Right ventricle myocardium inferior (tissue), 1 donor: Measurements from ENCODE around the gene CPNE6. TPM values are rescaled to one million over a fixed set of nuclear protein-coding genes. Genes with fewer than 3 reads are reported as not detected.

Experiments used
- ATAC-seq: fragments of 200-7000 bp; cut with Tn5 transposase; one replicate; pipeline ENCODE4 v1.9.1; 2020; ENCODE audit warnings: mild to moderate bottlenecking, moderate library complexity
- DNase-seq: peaks from one replicate; pipeline ENCODE4 v3.0.0; 2021; ENCODE audit errors: missing footprints
- intact Hi-C: fragments of 100-400 bp; cut with DNase I; formaldehyde crosslinking; loops from one replicate; pipeline ENCODE4 v1.11.0; 2022
- total RNA-seq: library from RNA; stranded (reverse); fragmentation: NEBNext Ultra II Directional; extraction: Animal tissue kit (Norgen Biotek cat#: 25700); gene quantifications from one replicate; pipeline ENCODE4 v1.2.1, GENCODE V29; 2021
- donor health status: DM: no; HTN: yes; CAD: no; lungs with severe emphysema.

Gene CPNE6
- total RNA-seq, 1 donor from 2014 or later: not detected

GRCh38 chr14:24079491-24080141 lies 8.3 kb downstream of the CPNE6 start:
- intact Hi-C loops: no loop called here

GRCh38 chr14:24080142-24080530 lies 8.8 kb downstream of the CPNE6 start:
- intact Hi-C loops: no loop called here
- ATAC-seq (no peak), DNase-seq (no peak)

More at GRCh38 chr14:24079491-24080141, 8.3 kb downstream of the CPNE6 start:
- ATAC-seq: no peak
- no peak for DNase-seq

- DNase-seq (no peak), ATAC-seq (peak; percentile 76)
- intact Hi-C loops: no loop called here
Measured at GRCh38 chr14:24080888-24081738, 9.8 kb downstream of the CPNE6 start.

GRCh38 chr14:24081739-24082211 lies 10.4 kb downstream of the CPNE6 start:
- DNase-seq (no peak), ATAC-seq (no peak)
- intact Hi-C loops: no loop called here

- DNase-seq (no peak), ATAC-seq (no peak)
- intact Hi-C loops: no loop called here
Measured at GRCh38 chr14:24082411-24083080, 11.2 kb downstream of the CPNE6 start.

- intact Hi-C loops: no loop called here
Measured at GRCh38 chr14:24083462-24083861, 12.1 kb downstream of the CPNE6 start.

GRCh38 chr14:24084440-24084839 lies 13.1 kb downstream of the CPNE6 start:
- DNase-seq: no peak
- ATAC-seq: no peak
- intact Hi-C loops: no loop called here

More at GRCh38 chr14:24083462-24083861, 12.1 kb downstream of the CPNE6 start:
- ATAC-seq: no peak
- no peak for DNase-seq

- ATAC-seq: no peak
- intact Hi-C loops: no loop called here
Measured at GRCh38 chr14:24085215-24085614, 13.9 kb downstream of the CPNE6 start.

GRCh38 chr14:24086193-24086955 lies 15.0 kb downstream of the CPNE6 start:
- ATAC-seq (no peak), DNase-seq (no peak)
- intact Hi-C loops: no loop called here

More at GRCh38 chr14:24085215-24085614, 13.9 kb downstream of the CPNE6 start:
- DNase-seq: no peak

GRCh38 chr14:24087004-24087403 lies 15.6 kb downstream of the CPNE6 start:
- intact Hi-C loops: no loop called here
- DNase-seq (no peak), ATAC-seq (no peak)

- ATAC-seq: no peak
- no peak for DNase-seq
- intact Hi-C loops: no loop called here
Measured at GRCh38 chr14:24088095-24088494, 16.7 kb downstream of the CPNE6 start.

GRCh38 chr14:24089890-24090289 lies 18.5 kb downstream of the CPNE6 start:
- intact Hi-C loops: loop anchor here (1.0 to 2.0 kb wide), 2 partner anchors 31 to 76 kb away; no protein-coding TSS in a partner anchor
- no peak for ATAC-seq

GRCh38 chr14:24092110-24092504 lies 20.7 kb downstream of the CPNE6 start:
- intact Hi-C loops: loop anchor here (2.0 kb wide), 1 partner anchor 17 kb away; no protein-coding TSS in a partner anchor
- no peak for DNase-seq
- ATAC-seq: no peak

More at GRCh38 chr14:24089890-24090289, 18.5 kb downstream of the CPNE6 start:
- no peak for DNase-seq

GRCh38 chr14:24092505-24093206 lies 21.3 kb downstream of the CPNE6 start:
- ATAC-seq: no peak
- intact Hi-C loops: loop anchor here (2.0 kb wide), 1 partner anchor 16 kb away; no protein-coding TSS in a partner anchor
- no peak for DNase-seq

- intact Hi-C loops: loop anchor here (2.0 kb wide), 1 partner anchor 15 kb away; no protein-coding TSS in a partner anchor
- ATAC-seq: no peak
- no peak for DNase-seq
Measured at GRCh38 chr14:24093207-24093900, 22.0 kb downstream of the CPNE6 start.

- peak; percentile 96 for DNase-seq
- intact Hi-C loops: loop anchor here (2.0 kb wide), 1 partner anchor 15 kb away; no protein-coding TSS in a partner anchor
- ATAC-seq: peak; percentile 94
Measured at GRCh38 chr14:24093901-24094840, 22.8 kb downstream of the CPNE6 start, which contains the start of gene PCK2. TSS of gene PCK2 (plus strand) at chr14:24094311. CDS start at chr14:24094406, 95 bp downstream.
